ENCODE results near the gene THAP3. TPM values are rescaled to one million over a fixed set of nuclear protein-coding genes. Genes with fewer than 3 reads are reported as not detected.

Gene THAP3
- total RNA-seq, 1 donor from 2014 or later, result 33.0 TPM

DNA sequence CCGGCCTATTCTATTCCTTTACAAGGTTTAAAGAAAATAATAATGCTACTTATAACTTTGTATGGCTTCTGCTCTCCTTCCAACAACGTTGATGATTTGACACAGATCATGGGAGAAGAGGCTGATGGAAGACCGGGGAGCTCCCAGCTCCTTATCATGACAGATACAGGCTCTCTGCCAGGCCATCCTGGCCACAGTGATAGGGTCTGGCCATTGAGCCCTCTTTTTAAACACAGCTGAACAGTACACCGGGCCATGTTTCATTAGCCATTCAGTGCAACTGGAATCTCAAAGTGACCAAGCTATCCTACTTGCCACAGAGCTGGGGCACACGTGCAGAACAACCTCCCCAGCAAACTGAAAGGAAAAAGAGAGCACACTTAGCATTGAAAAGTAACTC, 42.0 kb downstream of the THAP3 start:
- no peak for DNase-seq (ENCODE audit: low read depth)

DNA sequence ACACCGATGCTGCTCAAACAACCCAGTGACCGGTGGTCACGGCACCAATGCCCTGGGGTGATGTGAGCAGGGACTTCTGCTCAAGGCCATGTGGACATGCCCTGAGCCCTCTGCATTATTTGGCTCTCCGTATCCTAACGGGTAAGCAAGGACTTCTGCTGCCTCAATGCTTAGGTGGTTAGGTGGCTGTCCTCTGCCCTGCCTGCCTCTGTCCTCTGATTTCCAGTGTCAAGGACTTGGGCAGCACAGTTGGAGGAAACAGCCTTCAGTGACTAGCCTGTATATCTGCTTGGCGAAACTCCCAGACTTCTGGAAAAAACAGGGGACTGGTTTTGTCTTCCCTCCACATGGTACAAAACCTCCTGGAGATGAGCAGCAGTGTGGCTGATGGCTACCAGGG, 42.5 kb downstream of the THAP3 start:
- DNase-seq (ENCODE audit: low read depth), result no peak

DNA sequence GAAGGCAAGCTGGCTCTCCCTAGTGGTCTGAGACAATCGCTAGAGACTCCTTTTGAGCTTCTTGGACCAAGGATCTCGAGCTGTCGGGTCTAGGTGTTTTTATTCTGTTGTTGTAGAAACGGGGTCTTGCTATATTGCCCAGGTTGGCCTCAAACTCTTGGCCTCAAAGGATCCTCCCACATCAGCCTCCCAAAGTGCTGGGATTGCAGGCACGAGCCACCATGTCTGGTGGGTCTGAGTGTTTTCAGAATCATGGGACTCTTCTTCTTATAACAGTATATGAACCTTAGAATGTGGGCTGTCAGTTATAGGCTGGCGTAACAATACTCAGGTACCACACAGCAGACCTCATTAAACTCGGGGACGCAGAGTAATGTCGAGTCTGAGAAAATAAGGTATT, 43.8 kb downstream of the THAP3 start:
- DNase-seq (ENCODE audit: low read depth), result no peak

DNA sequence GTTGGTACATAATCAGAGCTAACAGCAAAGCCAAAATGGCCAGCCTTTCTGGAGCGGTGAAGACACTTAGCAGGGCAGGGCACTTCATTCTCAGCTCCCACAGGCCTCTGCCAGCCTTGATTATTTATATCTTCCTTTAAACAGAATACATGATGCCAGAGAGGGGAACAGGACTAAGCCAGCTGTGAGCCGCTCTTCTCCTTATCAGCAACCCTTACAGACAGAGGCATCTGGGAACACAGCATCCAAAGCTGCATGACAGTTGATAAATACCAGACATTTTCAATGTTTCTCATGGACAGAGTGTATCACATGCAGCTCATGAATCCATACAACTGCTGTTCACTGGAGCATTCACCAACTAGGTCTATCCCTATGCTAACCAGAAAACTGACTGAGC, 47.9 kb downstream of the THAP3 start:
- peak; percentile 24 for DNase-seq (ENCODE audit: low read depth)

DNA sequence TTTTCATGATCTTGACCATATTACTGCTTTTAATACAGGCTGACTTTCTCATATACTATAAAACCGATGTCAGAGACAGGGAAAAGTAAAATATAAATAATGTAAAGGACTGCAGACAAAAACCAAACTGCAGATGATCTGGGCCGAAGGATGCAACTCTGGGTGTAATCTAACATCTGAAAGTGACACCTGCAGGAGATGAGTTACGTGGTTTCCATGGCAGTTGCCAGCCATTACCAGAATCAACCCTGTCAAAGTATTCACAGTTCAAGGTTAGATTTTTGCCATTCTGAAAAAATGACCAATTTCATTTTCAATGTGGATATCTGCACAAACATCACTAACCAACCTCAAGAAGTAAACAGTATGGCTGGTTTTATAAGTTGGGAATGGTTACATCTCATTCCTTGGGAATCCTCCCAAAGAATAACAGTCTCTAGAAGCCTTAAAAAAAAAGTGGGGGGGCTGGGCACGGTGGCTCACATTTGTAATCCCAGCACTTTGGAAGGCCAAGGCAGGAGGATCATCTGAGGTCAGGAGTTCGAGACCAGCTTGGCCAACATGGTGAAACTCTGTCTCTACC, 49.2 kb downstream of the THAP3 start:
- DNase-seq (ENCODE audit: low read depth), result no peak

DNA sequence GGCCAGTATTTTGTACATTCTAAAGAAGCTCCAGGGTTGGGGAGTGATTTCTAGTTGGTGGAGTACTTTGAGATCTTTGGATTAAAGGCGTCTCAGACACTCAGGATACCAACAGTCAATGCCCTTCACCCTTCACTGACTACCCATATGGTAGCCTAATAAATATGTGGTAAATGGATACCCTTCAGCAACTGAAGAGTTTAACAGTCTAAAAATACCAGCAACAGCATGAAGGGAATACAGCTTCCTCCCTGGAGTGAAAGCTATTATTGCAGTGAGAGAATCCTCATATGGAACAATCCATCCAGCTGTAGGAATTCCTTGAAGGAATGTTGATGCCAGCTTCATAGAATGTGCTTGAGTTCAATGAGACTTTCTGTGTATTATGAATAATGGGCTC, 50.1 kb downstream of the THAP3 start:
- DNase-seq (ENCODE audit: low read depth), result no peak

DNA sequence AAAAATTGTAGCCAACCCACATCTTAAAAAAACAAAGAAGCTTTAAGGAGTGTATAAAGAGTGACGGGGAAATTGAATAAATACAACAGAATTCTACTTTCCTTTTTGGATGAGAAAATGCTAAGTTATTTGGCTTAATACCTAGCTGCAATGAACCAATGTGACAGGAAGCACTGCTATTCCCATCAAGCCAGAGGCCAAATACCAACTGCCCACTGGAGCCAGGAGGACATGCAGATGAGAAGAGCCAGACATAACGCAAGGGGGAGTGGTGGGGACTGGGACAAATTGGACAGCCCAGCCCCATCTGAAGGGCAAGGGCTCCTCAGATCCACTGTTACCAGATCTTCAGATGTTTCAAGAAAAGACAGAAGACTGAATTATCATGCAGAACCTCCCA, 51.3 kb downstream of the THAP3 start:
- DNase-seq (ENCODE audit: low read depth), result no peak

Other genes with a start within 250 kb of the THAP3 start
- gene ACOT7, start 231.1 kb upstream of the THAP3 start, total RNA-seq, result 18.7 and 35.2 TPM in 2 replicates
- gene HES2, start 204.9 kb upstream of the THAP3 start, total RNA-seq, result 12.5 and 24.4 TPM in 2 replicates
- gene ESPN, start 200.1 kb upstream of the THAP3 start, total RNA-seq, result 0.03 and 0.31 TPM in 2 replicates
- 24.4 and 38.2 TPM in 2 replicates for gene TNFRSF25, start 158.7 kb upstream of the THAP3 start, total RNA-seq
- gene PLEKHG5, start 133.2 kb upstream of the THAP3 start, total RNA-seq, result 52.4 and 88.3 TPM in 2 replicates
- gene NOL9, start 70.4 kb upstream of the THAP3 start, total RNA-seq, result 22.8 and 25.4 TPM in 2 replicates
- 7.5 and 8.0 TPM in 2 replicates for gene TAS1R1, start 69.6 kb upstream of the THAP3 start, total RNA-seq
- gene ZBTB48, start 44.9 kb upstream of the THAP3 start, total RNA-seq, result 14.0 and 17.5 TPM in 2 replicates
- gene KLHL21, start 22.0 kb upstream of the THAP3 start, total RNA-seq, result 118 and 122 TPM in 2 replicates
- gene PHF13, start 11.1 kb upstream of the THAP3 start, total RNA-seq, result 7.4 and 9.6 TPM in 2 replicates
- gene DNAJC11, start 76.9 kb downstream of the THAP3 start, total RNA-seq, result 25.0 and 35.2 TPM in 2 replicates
- 68.9 and 71.7 TPM in 2 replicates for gene CAMTA1, start 160.6 kb downstream of the THAP3 start, total RNA-seq

Data from myocyte (in vitro differentiated cells).